IPS-18a (cell line): Measurements from ENCODE around the gene REC8.

Experiments used
- H3K27ac ChIP-seq: one replicate; pipeline ENCODE4 v1.5.1; 2013; ENCODE audit warnings: low read length
- H3K27me3 ChIP-seq: one replicate; pipeline ENCODE4 v1.6.1; 2013; ENCODE audit warnings: mild to moderate bottlenecking, low read length; ENCODE audit not compliant: control insufficient read depth, insufficient read depth
- H3K36me3 ChIP-seq: one replicate; pipeline ENCODE4 v1.6.1; 2013; ENCODE audit warnings: low read depth, low read length; ENCODE audit not compliant: control insufficient read depth
- H3K4me1 ChIP-seq: one replicate; pipeline ENCODE4 v1.6.1; 2013; ENCODE audit warnings: low read depth, low read length; ENCODE audit not compliant: control insufficient read depth
- H3K4me3 ChIP-seq: one replicate; pipeline ENCODE4 v1.5.1; 2013; ENCODE audit warnings: low read length
- H3K9ac ChIP-seq: one replicate; pipeline ENCODE4 v1.6.1; 2013; ENCODE audit warnings: mild to moderate bottlenecking, low read length, moderate library complexity
- H3K9me3 ChIP-seq: one replicate; pipeline ENCODE4 v1.6.1; 2013; ENCODE audit warnings: low read depth, low read length; ENCODE audit not compliant: control insufficient read depth

REC8 gene

GRCh38 chr14:24141097-24141880 lies 30.6 kb upstream of the REC8 start, which contains the start of gene EMC9:
TSS of gene EMC9 (minus strand) at chr14:24141591. CDS start at chr14:24141304, 287 bp downstream.
- H3K4me3 ChIP-seq: peak within 1 kb of the TSS; percentile 97
- peaks cover 15% of the 10 kb centered on the region for H3K4me1 ChIP-seq
- H3K27ac ChIP-seq: peak within 1 kb of the TSS; percentile 67
- no peaks in the 10 kb centered on the region for H3K9me3 ChIP-seq
- H3K36me3 ChIP-seq: peaks cover 36% of the 10 kb centered on the region
- no peaks in the 10 kb centered on the region for H3K27me3 ChIP-seq
- H3K9ac ChIP-seq: peak within 1 kb of the TSS; percentile 86

GRCh38 chr14:24143511-24143910 lies 28.4 kb upstream of the REC8 start:
- no peak overlapping the region for H3K4me3 ChIP-seq
- peaks cover 27% of the 10 kb centered on the region for H3K36me3 ChIP-seq
- no peaks in the 10 kb centered on the region for H3K9me3 ChIP-seq
- peaks cover 12% of the 10 kb centered on the region for H3K4me1 ChIP-seq
- H3K9ac ChIP-seq: no peak overlapping the region
- no peak overlapping the region for H3K27ac ChIP-seq
- no peaks in the 10 kb centered on the region for H3K27me3 ChIP-seq

GRCh38 chr14:24144451-24144850 lies 27.4 kb upstream of the REC8 start:
- Histone ChIP-seq H3K27ac (no peak overlapping the region), H3K27me3 (no peaks in the 10 kb centered on the region), H3K9ac (no peak overlapping the region), H3K36me3 (peaks cover 22% of the 10 kb centered on the region), H3K4me1 (peaks cover 12% of the 10 kb centered on the region), H3K9me3 (no peaks in the 10 kb centered on the region), H3K4me3 (no peak overlapping the region)

- Histone ChIP-seq H3K27me3 (no peaks in the 10 kb centered on the region), H3K9ac (no peak overlapping the region), H3K4me1 (peaks cover 8% of the 10 kb centered on the region), H3K4me3 (peak overlapping the region; percentile 97), H3K27ac (no peak overlapping the region), H3K36me3 (peaks cover 28% of the 10 kb centered on the region), H3K9me3 (no peaks in the 10 kb centered on the region)
Observed at GRCh38 chr14:24145219-24145618, 26.7 kb upstream of the REC8 start.

GRCh38 chr14:24145690-24146452 lies 26.0 kb upstream of the REC8 start:
- Histone ChIP-seq H3K36me3 (peaks cover 34% of the 10 kb centered on the region), H3K27me3 (no peaks in the 10 kb centered on the region), H3K4me1 (peaks cover 8% of the 10 kb centered on the region), H3K27ac (peak overlapping the region; percentile 37), H3K9ac (peak overlapping the region; percentile 67), H3K9me3 (no peaks in the 10 kb centered on the region), H3K4me3 (peak overlapping the region; percentile 97)

GRCh38 chr14:24146453-24146977 lies 25.4 kb upstream of the REC8 start, which contains the start of gene PSME2:
TSS of gene PSME2 (minus strand) at chr14:24146610. CDS start at chr14:24146581, 29 bp downstream.
- Histone ChIP-seq H3K4me1 (peaks cover 8% of the 10 kb centered on the region), H3K27me3 (no peaks in the 10 kb centered on the region), H3K9ac (peak within 1 kb of the TSS; percentile 71), H3K9me3 (no peaks in the 10 kb centered on the region), H3K4me3 (peak within 1 kb of the TSS; percentile 97), H3K27ac (peak within 1 kb of the TSS; percentile 37), H3K36me3 (peaks cover 41% of the 10 kb centered on the region)

GRCh38 chr14:24146978-24147760 lies 24.7 kb upstream of the REC8 start, which contains the start of gene RNF31:
TSS of gene RNF31 (plus strand) at chr14:24147498. CDS start at chr14:24147699, 201 bp downstream.
- Histone ChIP-seq H3K4me1 (peaks cover 8% of the 10 kb centered on the region), H3K27ac (peak within 1 kb of the TSS; percentile 37), H3K9ac (peak within 1 kb of the TSS; percentile 71), H3K27me3 (no peaks in the 10 kb centered on the region), H3K9me3 (no peaks in the 10 kb centered on the region), H3K4me3 (peak within 1 kb of the TSS; percentile 97), H3K36me3 (peaks cover 46% of the 10 kb centered on the region)

- H3K27ac ChIP-seq: no peak overlapping the region
- peak overlapping the region; percentile 97 for H3K4me3 ChIP-seq
Observed at GRCh38 chr14:24147761-24148428, 24.0 kb upstream of the REC8 start.

GRCh38 chr14:24149302-24149969 lies 22.4 kb upstream of the REC8 start:
- no peaks in the 10 kb centered on the region for H3K27me3 ChIP-seq
- no peaks in the 10 kb centered on the region for H3K9me3 ChIP-seq
- no peak overlapping the region for H3K27ac ChIP-seq
- H3K4me3 ChIP-seq: no peak overlapping the region
- H3K4me1 ChIP-seq: peaks cover 8% of the 10 kb centered on the region
- peaks cover 41% of the 10 kb centered on the region for H3K36me3 ChIP-seq
- H3K9ac ChIP-seq: no peak overlapping the region

More at GRCh38 chr14:24147761-24148428, 24.0 kb upstream of the REC8 start:
- no peaks in the 10 kb centered on the region for H3K27me3 ChIP-seq
- H3K4me1 ChIP-seq: peaks cover 8% of the 10 kb centered on the region
- peaks cover 49% of the 10 kb centered on the region for H3K36me3 ChIP-seq
- no peaks in the 10 kb centered on the region for H3K9me3 ChIP-seq
- peak overlapping the region; percentile 71 for H3K9ac ChIP-seq

GRCh38 chr14:24150061-24150460 lies 21.8 kb upstream of the REC8 start:
- Histone ChIP-seq H3K9me3 (no peaks in the 10 kb centered on the region), H3K4me1 (peaks cover 8% of the 10 kb centered on the region), H3K36me3 (peaks cover 40% of the 10 kb centered on the region), H3K27me3 (no peaks in the 10 kb centered on the region), H3K9ac (no peak overlapping the region), H3K27ac (no peak overlapping the region), H3K4me3 (no peak overlapping the region)
